ENCODE measurements around the gene AK8. TPM values are rescaled to one million over a fixed set of nuclear protein-coding genes. Genes with fewer than 3 reads are reported as not detected.

Gene AK8
- total RNA-seq, 1 donor from 2014 or later: 0.22 TPM

DNA sequence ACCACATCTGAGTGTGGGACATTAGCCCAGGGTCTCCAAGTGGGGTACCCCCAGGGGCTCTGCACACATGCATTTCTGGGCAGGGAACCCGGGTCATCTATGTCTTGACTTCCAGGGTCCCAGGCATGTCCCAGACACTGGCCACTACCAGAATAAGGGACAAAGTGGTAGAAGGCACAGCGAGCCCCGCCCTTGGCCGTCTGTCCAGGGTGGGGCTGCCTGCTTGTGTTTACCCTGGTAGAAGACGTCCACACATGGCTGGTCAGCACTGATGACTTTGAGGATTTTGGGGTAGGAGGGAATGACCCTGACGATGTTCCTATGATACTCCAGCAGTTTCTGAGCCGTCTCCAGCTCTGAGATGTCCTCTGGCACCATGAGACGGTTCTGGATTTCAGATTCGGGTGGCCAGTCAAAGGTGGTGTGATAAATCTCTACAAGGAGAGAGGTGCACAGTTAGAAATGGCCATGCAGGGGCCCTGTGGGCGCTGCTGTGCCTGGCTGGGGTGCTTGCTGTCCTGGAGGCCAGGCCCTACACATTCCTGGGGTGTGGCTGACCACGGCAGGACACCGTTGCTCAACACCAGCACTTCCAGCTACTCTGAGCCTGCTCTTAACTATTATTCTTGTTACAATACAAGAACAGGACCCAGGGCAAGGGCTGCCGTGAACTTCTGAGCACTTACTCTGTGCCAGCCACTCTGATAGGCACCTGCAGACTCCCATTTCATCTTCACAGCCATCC is 51.3 kb downstream of the AK8 start:
- TF ChIP-seq, protein P1, sequence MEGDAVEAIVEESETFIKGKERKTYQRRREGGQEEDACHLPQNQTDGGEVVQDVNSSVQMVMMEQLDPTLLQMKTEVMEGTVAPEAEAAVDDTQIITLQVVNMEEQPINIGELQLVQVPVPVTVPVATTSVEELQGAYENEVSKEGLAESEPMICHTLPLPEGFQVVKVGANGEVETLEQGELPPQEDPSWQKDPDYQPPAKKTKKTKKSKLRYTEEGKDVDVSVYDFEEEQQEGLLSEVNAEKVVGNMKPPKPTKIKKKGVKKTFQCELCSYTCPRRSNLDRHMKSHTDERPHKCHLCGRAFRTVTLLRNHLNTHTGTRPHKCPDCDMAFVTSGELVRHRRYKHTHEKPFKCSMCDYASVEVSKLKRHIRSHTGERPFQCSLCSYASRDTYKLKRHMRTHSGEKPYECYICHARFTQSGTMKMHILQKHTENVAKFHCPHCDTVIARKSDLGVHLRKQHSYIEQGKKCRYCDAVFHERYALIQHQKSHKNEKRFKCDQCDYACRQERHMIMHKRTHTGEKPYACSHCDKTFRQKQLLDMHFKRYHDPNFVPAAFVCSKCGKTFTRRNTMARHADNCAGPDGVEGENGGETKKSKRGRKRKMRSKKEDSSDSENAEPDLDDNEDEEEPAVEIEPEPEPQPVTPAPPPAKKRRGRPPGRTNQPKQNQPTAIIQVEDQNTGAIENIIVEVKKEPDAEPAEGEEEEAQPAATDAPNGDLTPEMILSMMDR (IDR thresholded peaks at IDR 0.05): no peak
- no peak overlapping the region for H3K4me3 Mint-ChIP-seq (ENCODE audit: unreplicated experiment)
- no peak for DNase-seq (ENCODE audit: low spot score)
- H3K27ac Mint-ChIP-seq (ENCODE audit: unreplicated experiment): no peak overlapping the region
- no peaks in the 10 kb centered on the region for H3K9me3 Mint-ChIP-seq (ENCODE audit: low read depth)
- H3K36me3 Mint-ChIP-seq (ENCODE audit: low read depth): peaks cover 2% of the 10 kb centered on the region
- peaks cover 43% of the 10 kb centered on the region for H3K27me3 Mint-ChIP-seq (ENCODE audit: low read depth)
- no peaks in the 10 kb centered on the region for H3K4me1 Mint-ChIP-seq (ENCODE audit: low read depth)

DNA sequence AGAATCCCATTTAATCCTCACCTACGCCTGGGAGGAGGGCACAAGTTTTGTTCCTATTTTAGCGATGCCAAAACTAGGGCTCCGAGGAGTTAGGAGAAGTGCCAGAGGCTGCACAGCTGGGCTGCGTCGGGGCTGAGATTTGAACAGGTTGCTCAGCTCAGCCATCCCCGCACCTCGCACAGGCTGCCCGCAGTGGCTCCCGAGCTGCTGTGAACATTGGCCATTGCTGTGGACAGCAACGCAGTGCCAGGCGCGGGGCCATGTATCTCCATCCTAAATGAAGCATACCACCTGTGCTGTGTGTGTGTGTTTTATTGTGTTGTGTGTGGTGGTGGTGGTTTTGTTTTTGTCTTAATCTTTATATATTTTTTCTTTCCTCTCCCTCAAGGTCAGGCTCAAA is 52.0 kb downstream of the AK8 start:
- H3K4me1 Mint-ChIP-seq (ENCODE audit: low read depth): no peaks in the 10 kb centered on the region
- TF ChIP-seq, protein P1 (IDR thresholded peaks at IDR 0.05): no peak

DNA sequence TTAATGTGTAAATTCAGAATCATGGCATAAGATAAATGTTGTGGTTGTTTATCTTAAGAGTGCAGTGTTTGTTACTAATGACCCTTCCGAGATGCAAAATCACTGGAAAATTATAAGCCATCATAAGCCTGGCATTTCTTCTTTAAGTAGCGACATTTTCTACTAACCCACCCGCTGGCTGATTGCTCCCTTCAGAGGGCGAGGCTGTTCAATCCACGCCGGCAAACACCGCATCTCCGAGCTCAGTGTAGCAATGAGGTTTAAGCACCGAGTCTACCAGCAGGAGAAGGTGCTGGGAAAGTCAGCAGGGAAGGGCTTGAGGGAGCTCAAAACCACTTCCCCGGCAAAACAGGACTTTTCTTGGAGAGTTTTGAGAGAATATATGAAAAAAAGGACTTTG is 52.7 kb downstream of the AK8 start:
- Mint-ChIP-seq H3K27ac (ENCODE audit: unreplicated experiment) (no peak overlapping the region), H3K9me3 (ENCODE audit: low read depth) (no peaks in the 10 kb centered on the region), H3K36me3 (ENCODE audit: low read depth) (peaks cover 2% of the 10 kb centered on the region), H3K4me3 (ENCODE audit: unreplicated experiment) (no peak overlapping the region), H3K27me3 (ENCODE audit: low read depth) (peaks cover 44% of the 10 kb centered on the region), H3K4me1 (ENCODE audit: low read depth) (no peaks in the 10 kb centered on the region)
- TF ChIP-seq, protein P1 (IDR thresholded peaks at IDR 0.05): no peak
- no peak for DNase-seq (ENCODE audit: low spot score)

More for the DNA sequence above, 52.0 kb downstream of the AK8 start:
- no peak for DNase-seq (ENCODE audit: low spot score)
- Mint-ChIP-seq H3K36me3 (ENCODE audit: low read depth) (peaks cover 2% of the 10 kb centered on the region), H3K9me3 (ENCODE audit: low read depth) (no peaks in the 10 kb centered on the region), H3K27ac (ENCODE audit: unreplicated experiment) (no peak overlapping the region), H3K4me3 (ENCODE audit: unreplicated experiment) (no peak overlapping the region), H3K27me3 (ENCODE audit: low read depth) (peaks cover 42% of the 10 kb centered on the region)

DNA sequence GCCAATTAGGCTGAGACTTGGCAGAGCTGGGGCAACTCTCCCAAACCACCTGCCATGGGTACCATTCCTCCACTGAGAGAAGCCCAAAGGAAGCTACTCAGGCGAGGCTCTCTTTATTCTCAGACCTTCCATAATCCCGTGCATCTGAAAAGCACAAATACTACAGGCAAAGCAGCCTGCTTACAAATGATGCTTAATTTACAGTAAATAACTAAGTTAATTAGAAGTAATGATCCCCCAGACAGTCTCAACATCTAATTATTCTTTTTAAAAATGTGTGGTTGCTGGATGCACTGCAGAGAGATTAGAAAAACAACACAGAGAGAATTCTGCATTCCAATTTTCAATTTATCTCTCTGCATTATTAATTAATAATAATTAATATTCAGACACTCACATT is 53.1 kb downstream of the AK8 start:
- no peaks in the 10 kb centered on the region for H3K4me1 Mint-ChIP-seq (ENCODE audit: low read depth)
- H3K27me3 Mint-ChIP-seq (ENCODE audit: low read depth): peaks cover 48% of the 10 kb centered on the region
- H3K27ac Mint-ChIP-seq (ENCODE audit: unreplicated experiment): no peak overlapping the region
- TF ChIP-seq, protein P1 (IDR thresholded peaks at IDR 0.05): no peak
- H3K4me3 Mint-ChIP-seq (ENCODE audit: unreplicated experiment): no peak overlapping the region
- DNase-seq (ENCODE audit: low spot score): no peak
- H3K9me3 Mint-ChIP-seq (ENCODE audit: low read depth): no peaks in the 10 kb centered on the region
- peaks cover 2% of the 10 kb centered on the region for H3K36me3 Mint-ChIP-seq (ENCODE audit: low read depth)

DNA sequence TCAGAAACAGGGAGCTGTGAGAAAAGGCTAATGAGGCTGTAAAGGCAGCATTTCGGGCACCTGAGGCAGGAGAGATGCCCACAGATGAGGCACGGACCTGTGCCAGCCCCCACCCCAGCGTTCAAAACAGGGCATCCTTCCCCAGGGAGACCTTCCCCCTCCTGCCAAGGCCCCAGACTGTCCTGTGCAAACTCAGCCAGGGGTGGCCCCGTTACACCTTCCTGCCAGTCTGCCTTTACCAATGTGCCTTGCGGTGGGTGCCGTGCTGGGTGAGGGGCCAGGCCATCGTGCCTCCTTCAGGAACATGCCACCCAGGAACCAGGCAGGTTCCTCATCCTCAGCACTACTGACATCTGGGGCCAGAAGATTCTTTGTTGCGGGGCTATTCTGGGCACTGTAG is 53.9 kb downstream of the AK8 start:
- DNase-seq (ENCODE audit: low spot score): no peak
- Mint-ChIP-seq H3K9me3 (ENCODE audit: low read depth) (no peaks in the 10 kb centered on the region), H3K27me3 (ENCODE audit: low read depth) (peaks cover 54% of the 10 kb centered on the region), H3K4me3 (ENCODE audit: unreplicated experiment) (no peak overlapping the region), H3K27ac (ENCODE audit: unreplicated experiment) (no peak overlapping the region), H3K36me3 (ENCODE audit: low read depth) (peaks cover 2% of the 10 kb centered on the region), H3K4me1 (ENCODE audit: low read depth) (no peaks in the 10 kb centered on the region)
- TF ChIP-seq, protein P1 (IDR thresholded peaks at IDR 0.05): no peak

Data from chondrocyte (in vitro differentiated cells).